ENCODE data around the gene MAP3K3.

DNA sequence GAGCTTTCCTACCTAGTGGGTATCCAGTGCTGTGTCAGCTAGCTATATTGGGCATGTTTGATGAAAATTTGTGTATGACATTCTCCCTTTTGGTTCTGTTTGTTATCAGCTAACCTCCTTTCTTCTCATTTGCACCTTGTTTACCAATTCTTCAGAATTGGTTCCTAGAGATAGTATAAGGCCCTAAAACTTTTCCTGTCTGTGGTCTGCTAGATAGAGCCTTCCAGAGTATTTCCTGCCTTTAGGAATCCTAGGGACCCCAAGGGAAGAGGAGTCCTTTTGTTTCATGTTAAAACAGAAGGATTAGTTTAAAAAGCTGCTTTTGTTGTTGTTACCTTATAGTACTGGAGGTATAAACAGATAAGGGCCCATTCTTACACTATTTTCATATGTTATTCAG, 11.5 kb downstream of the MAP3K3 start:
- TF ChIP-seq, protein P1, sequence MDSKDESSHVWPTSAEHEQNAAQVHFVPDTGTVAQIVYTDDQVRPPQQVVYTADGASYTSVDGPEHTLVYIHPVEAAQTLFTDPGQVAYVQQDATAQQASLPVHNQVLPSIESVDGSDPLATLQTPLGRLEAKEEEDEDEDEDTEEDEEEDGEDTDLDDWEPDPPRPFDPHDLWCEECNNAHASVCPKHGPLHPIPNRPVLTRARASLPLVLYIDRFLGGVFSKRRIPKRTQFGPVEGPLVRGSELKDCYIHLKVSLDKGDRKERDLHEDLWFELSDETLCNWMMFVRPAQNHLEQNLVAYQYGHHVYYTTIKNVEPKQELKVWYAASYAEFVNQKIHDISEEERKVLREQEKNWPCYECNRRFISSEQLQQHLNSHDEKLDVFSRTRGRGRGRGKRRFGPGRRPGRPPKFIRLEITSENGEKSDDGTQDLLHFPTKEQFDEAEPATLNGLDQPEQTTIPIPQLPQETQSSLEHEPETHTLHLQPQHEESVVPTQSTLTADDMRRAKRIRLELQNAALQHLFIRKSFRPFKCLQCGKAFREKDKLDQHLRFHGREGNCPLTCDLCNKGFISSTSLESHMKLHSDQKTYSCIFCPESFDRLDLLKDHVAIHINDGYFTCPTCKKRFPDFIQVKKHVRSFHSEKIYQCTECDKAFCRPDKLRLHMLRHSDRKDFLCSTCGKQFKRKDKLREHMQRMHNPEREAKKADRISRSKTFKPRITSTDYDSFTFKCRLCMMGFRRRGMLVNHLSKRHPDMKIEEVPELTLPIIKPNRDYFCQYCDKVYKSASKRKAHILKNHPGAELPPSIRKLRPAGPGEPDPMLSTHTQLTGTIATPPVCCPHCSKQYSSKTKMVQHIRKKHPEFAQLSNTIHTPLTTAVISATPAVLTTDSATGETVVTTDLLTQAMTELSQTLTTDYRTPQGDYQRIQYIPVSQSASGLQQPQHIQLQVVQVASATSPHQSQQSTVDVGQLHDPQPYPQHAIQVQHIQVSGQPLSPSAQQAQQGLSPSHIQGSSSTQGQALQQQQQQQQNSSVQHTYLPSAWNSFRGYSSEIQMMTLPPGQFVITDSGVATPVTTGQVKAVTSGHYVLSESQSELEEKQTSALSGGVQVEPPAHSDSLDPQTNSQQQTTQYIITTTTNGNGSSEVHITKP (tag by site-specific recombination; IDR thresholded peaks at IDR 0.05), result no peak
- TF ChIP-seq, protein P2, sequence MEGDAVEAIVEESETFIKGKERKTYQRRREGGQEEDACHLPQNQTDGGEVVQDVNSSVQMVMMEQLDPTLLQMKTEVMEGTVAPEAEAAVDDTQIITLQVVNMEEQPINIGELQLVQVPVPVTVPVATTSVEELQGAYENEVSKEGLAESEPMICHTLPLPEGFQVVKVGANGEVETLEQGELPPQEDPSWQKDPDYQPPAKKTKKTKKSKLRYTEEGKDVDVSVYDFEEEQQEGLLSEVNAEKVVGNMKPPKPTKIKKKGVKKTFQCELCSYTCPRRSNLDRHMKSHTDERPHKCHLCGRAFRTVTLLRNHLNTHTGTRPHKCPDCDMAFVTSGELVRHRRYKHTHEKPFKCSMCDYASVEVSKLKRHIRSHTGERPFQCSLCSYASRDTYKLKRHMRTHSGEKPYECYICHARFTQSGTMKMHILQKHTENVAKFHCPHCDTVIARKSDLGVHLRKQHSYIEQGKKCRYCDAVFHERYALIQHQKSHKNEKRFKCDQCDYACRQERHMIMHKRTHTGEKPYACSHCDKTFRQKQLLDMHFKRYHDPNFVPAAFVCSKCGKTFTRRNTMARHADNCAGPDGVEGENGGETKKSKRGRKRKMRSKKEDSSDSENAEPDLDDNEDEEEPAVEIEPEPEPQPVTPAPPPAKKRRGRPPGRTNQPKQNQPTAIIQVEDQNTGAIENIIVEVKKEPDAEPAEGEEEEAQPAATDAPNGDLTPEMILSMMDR (tag by site-specific recombination; IDR thresholded peaks at IDR 0.05), result no peak
- no peak for TF ChIP-seq ZNF274 (IDR thresholded peaks at IDR 0.05; ENCODE audit: low read length)
- no peak for TF ChIP-seq ZNF274 (tag by site-specific recombination; IDR thresholded peaks at IDR 0.05; ENCODE audit: borderline replicate concordance)
- TF ChIP-seq, protein P3, sequence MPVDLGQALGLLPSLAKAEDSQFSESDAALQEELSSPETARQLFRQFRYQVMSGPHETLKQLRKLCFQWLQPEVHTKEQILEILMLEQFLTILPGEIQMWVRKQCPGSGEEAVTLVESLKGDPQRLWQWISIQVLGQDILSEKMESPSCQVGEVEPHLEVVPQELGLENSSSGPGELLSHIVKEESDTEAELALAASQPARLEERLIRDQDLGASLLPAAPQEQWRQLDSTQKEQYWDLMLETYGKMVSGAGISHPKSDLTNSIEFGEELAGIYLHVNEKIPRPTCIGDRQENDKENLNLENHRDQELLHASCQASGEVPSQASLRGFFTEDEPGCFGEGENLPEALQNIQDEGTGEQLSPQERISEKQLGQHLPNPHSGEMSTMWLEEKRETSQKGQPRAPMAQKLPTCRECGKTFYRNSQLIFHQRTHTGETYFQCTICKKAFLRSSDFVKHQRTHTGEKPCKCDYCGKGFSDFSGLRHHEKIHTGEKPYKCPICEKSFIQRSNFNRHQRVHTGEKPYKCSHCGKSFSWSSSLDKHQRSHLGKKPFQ (tag by site-specific recombination; IDR thresholded peaks at IDR 0.05), result no peak
- TF ChIP-seq, protein P4, sequence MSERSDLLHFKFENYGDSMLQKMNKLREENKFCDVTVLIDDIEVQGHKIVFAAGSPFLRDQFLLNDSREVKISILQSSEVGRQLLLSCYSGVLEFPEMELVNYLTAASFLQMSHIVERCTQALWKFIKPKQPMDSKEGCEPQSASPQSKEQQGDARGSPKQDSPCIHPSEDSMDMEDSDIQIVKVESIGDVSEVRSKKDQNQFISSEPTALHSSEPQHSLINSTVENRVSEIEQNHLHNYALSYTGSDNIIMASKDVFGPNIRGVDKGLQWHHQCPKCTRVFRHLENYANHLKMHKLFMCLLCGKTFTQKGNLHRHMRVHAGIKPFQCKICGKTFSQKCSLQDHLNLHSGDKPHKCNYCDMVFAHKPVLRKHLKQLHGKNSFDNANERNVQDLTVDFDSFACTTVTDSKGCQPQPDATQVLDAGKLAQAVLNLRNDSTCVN (tag by site-specific recombination; optimal IDR thresholded peaks at IDR 0.05), result no peak

All from HEK293 (cell line).